Neural cell (in vitro differentiated cells): ENCODE data around the gene PNMA6A.

Source experiments
- CTCF ChIP-seq: fragments of 450-650 bp; IDR thresholded peaks from 2 replicates; pipeline ENCODE4 v1.5.1; 2014; ENCODE audit warnings: antibody characterized with exemption, mild to moderate bottlenecking, moderate library complexity; ENCODE audit not compliant: poor library complexity, severe bottlenecking
- EP300 ChIP-seq: fragments of 450-650 bp; conservative IDR thresholded peaks from 2 replicates; pipeline ENCODE4 v1.6.1; 2014; ENCODE audit warnings: antibody characterized with exemption, mild to moderate bottlenecking, moderate library complexity; ENCODE audit not compliant: poor library complexity, severe bottlenecking
- POLR2AphosphoS5 ChIP-seq: IDR thresholded peaks from 2 replicates; pipeline ENCODE4 v1.6.1; 2012

GRCh38 chrX:153057281-153057680, 15.0 kb upstream of the PNMA6A start:
- no peak for TF ChIP-seq CTCF
- no peak for TF ChIP-seq EP300
- no peak for TF ChIP-seq POLR2AphosphoS5
